ENCODE results near the gene SLC1A2. TPM values are rescaled to one million over a fixed set of nuclear protein-coding genes. Genes with fewer than 3 reads are reported as not detected.

Gene SLC1A2
- total RNA-seq, 1 experiment from 2014 or later = 0.11 TPM

- H3K36me3 ChIP-seq (ENCODE audit: insufficient read depth, low read length, poor library complexity, severe bottlenecking) = no peaks in the 10 kb centered on the region
- no peaks in the 10 kb centered on the region for H3K4me1 ChIP-seq (ENCODE audit: insufficient read depth, low read length, poor library complexity, severe bottlenecking)
- no peak overlapping the region for H3K27ac ChIP-seq (ENCODE audit: low read depth, low read length, poor library complexity, severe bottlenecking)
- TF ChIP-seq CTCF (conservative IDR thresholded peaks at IDR 0.05; ENCODE audit: low read depth, low read length) (no peak), EZH2 (IDR thresholded peaks at IDR 0.05; ENCODE audit: borderline replicate concordance, low read depth, low read length, poor library complexity, severe bottlenecking) (no peak)
- no peak for DNase-seq (ENCODE audit: low spot score)
- no TSS peak for BruUV-seq (replicated peaks)
- ChIA-PET POLR2A (ENCODE audit: low non-redundant PET) (no interaction called here), CTCF (no interaction called here)
- H3K27me3 ChIP-seq (replicated peaks; ENCODE audit: insufficient read depth, low read depth, low read length, poor library complexity) = peaks cover 53% of the 10 kb centered on the region
- intact Hi-C loops (cut with micrococcal nuclease; ENCODE audit: unreplicated experiment) = no loop called here
- H3K9me3 ChIP-seq (ENCODE audit: low read depth, low read length, poor library complexity, severe bottlenecking) = no peaks in the 10 kb centered on the region
- H3K4me3 ChIP-seq (ENCODE audit: low read depth, low read length, poor library complexity, severe bottlenecking) = no peak overlapping the region
Measured at GRCh38 chr11:35383953-35384352, 35.4 kb downstream of the SLC1A2 start.

GRCh38 chr11:35381709-35382322 is 37.5 kb downstream of the SLC1A2 start:
- no TSS peak for BruUV-seq (replicated peaks)
- H3K4me1 ChIP-seq (ENCODE audit: insufficient read depth, low read length, poor library complexity, severe bottlenecking) = no peaks in the 10 kb centered on the region
- no peak for DNase-seq (ENCODE audit: low spot score)
- CTCF ChIA-PET = no interaction called here
- intact Hi-C loops (cut with micrococcal nuclease; ENCODE audit: unreplicated experiment) = no loop called here
- no peaks in the 10 kb centered on the region for H3K9me3 ChIP-seq (ENCODE audit: low read depth, low read length, poor library complexity, severe bottlenecking)
- TF ChIP-seq CTCF (conservative IDR thresholded peaks at IDR 0.05; ENCODE audit: low read depth, low read length) (no peak), EZH2 (IDR thresholded peaks at IDR 0.05; ENCODE audit: borderline replicate concordance, low read depth, low read length, poor library complexity, severe bottlenecking) (no peak)
- H3K4me3 ChIP-seq (ENCODE audit: low read depth, low read length, poor library complexity, severe bottlenecking) = no peak overlapping the region
- no peaks in the 10 kb centered on the region for H3K36me3 ChIP-seq (ENCODE audit: insufficient read depth, low read length, poor library complexity, severe bottlenecking)
- no peak overlapping the region for H3K27ac ChIP-seq (ENCODE audit: low read depth, low read length, poor library complexity, severe bottlenecking)
- peaks cover 71% of the 10 kb centered on the region for H3K27me3 ChIP-seq (replicated peaks; ENCODE audit: insufficient read depth, low read depth, low read length, poor library complexity)
- POLR2A ChIA-PET (ENCODE audit: low non-redundant PET) = no interaction called here

GRCh38 chr11:35380603-35381002 is 38.8 kb downstream of the SLC1A2 start:
- Histone ChIP-seq H3K27me3 (replicated peaks; ENCODE audit: insufficient read depth, low read depth, low read length, poor library complexity) (peaks cover 80% of the 10 kb centered on the region), H3K4me1 (ENCODE audit: insufficient read depth, low read length, poor library complexity, severe bottlenecking) (no peaks in the 10 kb centered on the region), H3K36me3 (ENCODE audit: insufficient read depth, low read length, poor library complexity, severe bottlenecking) (no peaks in the 10 kb centered on the region), H3K9me3 (ENCODE audit: low read depth, low read length, poor library complexity, severe bottlenecking) (no peaks in the 10 kb centered on the region), H3K27ac (ENCODE audit: low read depth, low read length, poor library complexity, severe bottlenecking) (no peak overlapping the region), H3K4me3 (ENCODE audit: low read depth, low read length, poor library complexity, severe bottlenecking) (no peak overlapping the region)
- intact Hi-C loops (cut with micrococcal nuclease; ENCODE audit: unreplicated experiment) = no loop called here
- no TSS peak for BruUV-seq (replicated peaks)
- no peak for DNase-seq (ENCODE audit: low spot score)
- POLR2A ChIA-PET (ENCODE audit: low non-redundant PET) = no interaction called here
- no peak for TF ChIP-seq CTCF (conservative IDR thresholded peaks at IDR 0.05; ENCODE audit: low read depth, low read length)
- TF ChIP-seq EZH2 (IDR thresholded peaks at IDR 0.05; ENCODE audit: borderline replicate concordance, low read depth, low read length, poor library complexity, severe bottlenecking) = no peak
- CTCF ChIA-PET = no interaction called here
